GM12892 (cell line): ENCODE data around the gene ZBTB7C.

Experiments
- POLR2A ChIP-seq: IDR thresholded peaks from 2 replicates; pipeline ENCODE4 v1.6.1; 2011; ENCODE audit warnings: low read depth, low read length, control low read depth
- TAF1 ChIP-seq: IDR thresholded peaks from 2 replicates; pipeline ENCODE4 v1.6.1; 2011; ENCODE audit warnings: low read depth, mild to moderate bottlenecking, control low read depth, low read length, borderline replicate concordance

GRCh38 chr18:48249854-48250253 is 159.3 kb downstream of the ZBTB7C start:
- no peak for TF ChIP-seq POLR2A
- no peak for TF ChIP-seq TAF1
